ENCODE measurements around the gene ARMC2.

ARMC2 gene

DNA sequence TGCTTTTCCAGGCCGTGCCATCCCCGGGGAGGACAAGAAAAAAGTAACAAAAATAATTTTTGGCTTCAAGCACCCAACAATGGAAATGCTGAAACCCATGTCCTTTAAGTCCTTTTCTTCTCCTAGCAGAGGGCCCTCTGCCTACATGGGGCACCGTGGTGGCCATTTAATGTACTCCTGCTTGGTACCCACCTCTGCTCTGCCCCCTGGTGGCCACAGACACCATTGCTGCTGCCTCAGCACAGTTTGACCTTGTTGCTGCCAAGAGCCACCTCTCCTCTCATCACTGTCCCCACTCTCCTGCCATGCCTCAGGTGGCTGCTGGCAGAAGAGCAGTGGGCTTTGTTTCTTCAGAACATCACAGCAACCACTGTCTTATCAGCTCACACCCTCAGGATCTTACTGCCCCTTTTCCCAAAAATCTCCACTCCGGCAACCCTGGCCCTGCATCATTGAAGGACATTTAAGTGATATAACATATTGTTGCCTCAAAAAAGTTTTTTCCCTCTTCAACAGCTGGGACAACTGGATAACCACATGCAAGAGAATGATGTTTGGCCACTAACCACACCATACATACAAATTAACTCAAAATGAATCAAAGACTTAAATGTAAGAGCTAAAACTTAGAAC is 12.9 kb upstream of the ARMC2 start:
- peak; percentile 95 to 97 for ATAC-seq

GRCh38 chr6:108836061-108836460 is 12.2 kb upstream of the ARMC2 start:
- no peak for ATAC-seq

GRCh38 chr6:108837236-108837971 is 10.8 kb upstream of the ARMC2 start:
- ATAC-seq = peak; percentile 15 to 39

DNA sequence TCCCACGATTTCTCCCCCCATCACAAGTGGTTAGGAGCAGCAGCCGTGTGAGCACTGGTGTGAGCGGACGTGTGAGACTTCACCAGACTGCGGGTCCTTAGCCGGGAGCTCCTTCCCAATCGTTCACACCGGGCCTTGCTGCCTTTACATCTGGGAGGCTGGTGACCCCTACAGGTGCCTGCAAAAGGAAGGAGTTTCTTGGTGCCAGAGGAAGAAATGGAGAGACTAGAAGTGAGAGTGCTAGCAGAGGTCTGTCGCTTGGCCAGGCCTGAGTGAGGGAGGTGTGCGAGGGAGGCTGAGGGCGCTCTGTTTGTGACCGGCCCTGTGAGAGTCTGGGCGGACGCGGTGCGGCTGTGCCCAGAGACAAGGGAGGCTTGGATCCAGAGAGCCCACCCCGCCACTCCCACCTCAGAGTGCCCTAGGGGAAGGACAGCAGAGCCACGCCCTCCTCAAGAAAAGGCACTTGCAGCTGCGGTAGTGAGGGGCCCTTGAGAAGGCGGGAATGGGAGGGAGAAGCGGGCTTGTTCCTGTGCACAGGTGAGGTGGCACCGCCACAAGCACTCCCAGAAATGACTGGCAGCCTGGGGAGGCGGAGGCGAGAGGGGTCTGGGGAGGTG is 10.0 kb upstream of the ARMC2 start:
- ATAC-seq = no peak

- ATAC-seq = no peak
These were observed 9.1 kb upstream of the ARMC2 start for GRCh38 chr6:108839083-108839642.

DNA sequence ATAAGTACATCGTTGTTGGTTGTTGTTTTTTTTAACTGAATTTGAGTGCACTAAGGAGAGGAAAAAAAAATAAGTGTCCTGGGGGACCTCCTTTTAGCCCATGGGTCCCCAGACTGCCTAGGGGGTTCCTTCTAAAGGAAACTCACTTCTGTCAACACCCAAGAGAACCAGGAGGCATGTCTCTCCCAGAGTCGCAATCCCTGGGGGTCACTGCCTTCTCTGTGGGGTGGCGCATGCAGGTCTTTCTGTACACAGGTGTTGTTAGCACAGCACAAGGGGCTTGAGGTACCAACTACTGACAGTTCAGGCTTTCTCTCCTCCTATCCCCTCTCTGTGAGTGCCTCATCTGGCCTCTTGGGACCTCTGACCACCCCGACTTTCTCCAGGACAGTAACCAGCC is 7.3 kb upstream of the ARMC2 start:
- ATAC-seq = no peak

DNA sequence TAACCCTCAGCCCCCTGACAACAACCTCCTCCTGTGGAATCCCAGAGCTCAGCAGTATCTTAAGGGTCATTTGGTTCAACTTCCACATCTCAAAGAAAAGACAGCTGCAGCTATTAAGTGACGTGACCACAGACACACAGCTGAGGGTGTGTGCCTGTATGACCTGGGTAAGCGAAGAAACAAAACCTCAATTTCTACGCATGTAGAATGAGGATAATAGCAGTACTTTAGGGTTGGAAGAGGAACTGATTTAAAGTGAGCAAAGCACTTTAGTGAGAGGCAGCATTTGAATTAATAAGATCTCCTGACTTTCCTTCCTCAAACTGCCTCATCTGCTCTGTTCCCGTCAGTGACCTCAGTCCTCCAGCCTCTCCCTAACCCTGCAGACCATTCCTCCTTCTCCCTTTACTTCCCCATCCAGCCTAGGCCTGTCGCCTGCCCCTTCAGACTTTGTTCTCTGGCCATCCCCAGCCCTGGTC is 6.8 kb upstream of the ARMC2 start:
- ATAC-seq = no peak

DNA sequence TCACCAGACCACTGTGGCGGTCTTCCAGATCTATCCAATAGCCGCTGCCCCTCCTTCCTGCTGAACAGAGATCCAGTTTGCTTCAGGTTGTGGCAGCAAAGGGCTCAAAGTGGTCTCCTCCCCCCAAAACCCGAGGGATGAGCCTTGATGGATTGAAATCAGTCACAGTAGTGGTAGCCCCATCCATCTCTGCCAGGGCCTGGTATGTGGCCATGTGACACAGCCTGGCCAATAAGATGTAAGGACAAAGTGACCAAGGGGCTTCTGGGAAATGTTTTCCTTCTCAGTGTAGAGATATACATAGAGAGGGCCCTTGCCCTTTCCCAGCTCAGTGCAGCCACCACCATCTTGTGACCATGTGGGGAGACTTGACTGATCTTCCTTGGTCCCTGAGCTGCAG is 4.1 kb upstream of the ARMC2 start:
- no peak for ATAC-seq

- no peak for ATAC-seq
These were observed 3.1 kb upstream of the ARMC2 start for GRCh38 chr6:108845145-108845544.

DNA sequence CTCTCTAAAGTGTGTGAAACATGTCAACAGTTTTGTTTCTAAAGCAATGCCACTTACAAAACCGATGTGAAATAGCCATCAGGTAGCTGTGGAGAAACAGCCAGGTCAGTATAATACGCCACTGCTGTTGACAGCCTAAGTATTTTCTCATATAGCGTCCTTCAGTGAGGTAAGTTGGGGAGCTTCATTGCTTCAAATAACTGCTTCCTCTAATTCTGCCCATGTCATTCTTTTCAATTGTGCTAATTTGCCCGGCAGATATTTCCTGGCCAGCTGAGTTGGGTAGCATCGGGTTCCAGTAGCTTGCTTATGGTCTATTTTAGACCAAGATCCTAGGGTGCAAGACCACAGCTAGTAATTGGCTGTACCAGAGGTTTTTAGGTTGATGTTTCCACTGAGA is 2.1 kb upstream of the ARMC2 start:
- no peak for ATAC-seq

DNA sequence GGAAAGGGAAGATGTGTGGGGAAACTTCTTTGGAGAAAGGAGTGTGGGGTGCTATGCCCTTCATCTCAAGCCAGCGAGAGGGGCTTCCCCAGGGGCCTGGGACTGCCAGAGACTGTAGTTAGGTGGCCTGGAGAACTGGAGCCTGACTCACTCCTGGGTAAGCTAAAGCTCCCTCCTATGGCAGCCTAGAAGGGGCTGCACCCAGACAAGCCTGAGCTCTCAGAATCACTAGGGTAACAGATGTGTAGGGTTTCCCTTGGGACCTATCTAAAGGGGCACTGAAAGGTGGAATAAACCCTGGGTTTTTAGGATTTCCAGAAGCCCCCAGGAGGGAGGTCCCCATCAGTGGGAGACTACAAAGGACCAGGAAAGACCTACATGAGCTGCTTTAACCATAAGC is 1.6 kb upstream of the ARMC2 start:
- ATAC-seq = no peak

DNA sequence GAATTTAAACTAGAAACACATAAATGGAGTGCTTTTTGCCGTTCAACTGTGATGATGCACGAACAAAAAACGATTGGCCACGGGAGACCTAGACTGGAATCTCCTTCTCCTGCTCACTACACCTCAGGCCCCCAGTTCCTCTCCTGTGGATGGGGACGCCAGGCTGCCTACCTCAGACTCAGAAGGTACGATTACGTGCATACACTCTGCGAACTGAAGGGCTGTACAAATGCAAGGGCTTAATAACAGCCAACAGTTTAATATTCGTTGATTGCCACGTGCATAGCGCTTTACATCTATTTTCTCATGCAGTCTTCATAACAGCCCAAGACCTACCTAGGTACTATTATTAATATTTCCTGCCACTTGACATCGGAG is 495 bp upstream of the ARMC2 start:
- ATAC-seq = peak in 1 of 2 donors; percentile 1

- no peak for ATAC-seq
These were observed 2.6 kb downstream of the ARMC2 start for GRCh38 chr6:108850669-108851465.

DNA sequence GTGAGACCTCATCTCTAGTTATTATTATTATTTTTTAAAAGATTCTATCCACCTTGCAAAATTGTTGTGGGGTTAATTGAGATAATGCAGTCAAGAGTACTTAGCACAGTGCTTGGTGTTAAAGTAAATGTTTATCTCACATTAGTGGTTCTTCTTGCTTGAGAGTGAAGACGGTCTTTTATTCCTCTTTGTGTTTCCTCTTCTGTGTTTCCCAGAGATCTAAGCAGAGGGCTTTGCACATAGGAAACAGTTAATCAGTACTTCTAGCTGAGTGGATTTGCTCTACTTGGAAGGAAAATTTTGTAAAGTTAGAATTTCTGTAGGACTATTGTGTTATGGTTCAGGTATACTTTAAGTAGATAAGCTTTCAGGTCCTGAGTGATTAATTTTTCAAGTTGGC is 3.5 kb downstream of the ARMC2 start:
- no peak for ATAC-seq

GRCh38 chr6:108853077-108853476 is 4.9 kb downstream of the ARMC2 start:
- no peak for ATAC-seq

DNA sequence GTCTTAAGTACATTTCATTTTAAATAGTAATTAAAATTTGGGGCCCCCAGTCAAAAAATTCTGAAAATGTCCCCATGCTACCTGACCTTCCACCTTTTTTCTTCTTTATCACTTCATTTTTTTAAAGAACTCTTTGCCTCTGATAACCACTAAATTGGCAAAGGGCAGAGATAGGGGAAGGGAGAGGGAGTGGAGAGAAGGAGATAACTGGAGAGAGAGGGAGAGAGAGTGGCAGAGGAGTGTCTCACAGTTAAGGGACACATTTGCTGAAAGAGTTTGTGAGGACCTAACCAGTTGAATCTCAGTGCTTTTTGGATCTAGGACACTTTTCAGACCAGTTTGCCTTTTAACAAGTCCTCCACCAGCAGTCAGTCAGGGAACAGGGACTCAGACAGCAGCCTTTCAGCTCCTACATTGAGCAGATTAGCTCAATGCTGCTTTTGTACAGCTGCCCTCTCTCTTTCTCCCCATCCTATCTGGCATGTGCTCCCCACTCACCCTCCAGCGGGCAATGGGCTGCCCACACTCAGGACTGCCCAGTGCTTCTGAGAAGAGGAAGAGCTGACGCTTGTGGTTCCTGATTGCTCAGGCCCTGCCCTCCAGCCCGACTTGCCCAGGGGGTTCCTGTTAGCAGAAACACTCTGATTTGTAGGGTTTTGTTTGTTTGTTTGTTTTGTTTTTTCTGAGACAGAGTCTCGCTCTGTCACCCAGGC is 14.4 kb downstream of the ARMC2 start:
- no peak for ATAC-seq

GRCh38 chr6:108865751-108866286 is 17.6 kb downstream of the ARMC2 start:
- peak; percentile 64 to 72 for ATAC-seq

- ATAC-seq = no peak
These were observed 18.6 kb downstream of the ARMC2 start for GRCh38 chr6:108866798-108867197.

DNA sequence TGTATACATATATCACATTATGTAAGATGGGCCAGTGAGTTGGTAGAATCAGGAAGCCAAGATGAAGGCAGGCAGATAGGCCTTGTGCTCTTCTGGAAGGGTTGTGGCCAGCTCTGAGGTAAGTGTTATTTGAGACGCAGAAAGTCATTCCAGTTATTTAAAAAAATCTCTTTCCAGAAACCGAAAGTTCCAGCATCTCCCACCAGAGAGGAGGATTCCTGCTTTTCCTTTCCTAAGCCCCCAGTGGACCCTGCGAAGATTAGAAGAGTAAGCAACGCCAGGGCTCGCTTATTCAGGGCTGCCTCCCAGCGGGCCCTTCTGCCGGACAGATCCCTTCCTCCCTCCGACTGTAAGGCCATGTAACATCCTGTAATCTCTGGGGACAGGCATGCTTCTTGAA is 20.4 kb downstream of the ARMC2 start:
- no peak for ATAC-seq

GRCh38 chr6:108869876-108870275 is 21.7 kb downstream of the ARMC2 start:
- no peak for ATAC-seq

GRCh38 chr6:108870357-108870756 is 22.1 kb downstream of the ARMC2 start:
- no peak for ATAC-seq

DNA sequence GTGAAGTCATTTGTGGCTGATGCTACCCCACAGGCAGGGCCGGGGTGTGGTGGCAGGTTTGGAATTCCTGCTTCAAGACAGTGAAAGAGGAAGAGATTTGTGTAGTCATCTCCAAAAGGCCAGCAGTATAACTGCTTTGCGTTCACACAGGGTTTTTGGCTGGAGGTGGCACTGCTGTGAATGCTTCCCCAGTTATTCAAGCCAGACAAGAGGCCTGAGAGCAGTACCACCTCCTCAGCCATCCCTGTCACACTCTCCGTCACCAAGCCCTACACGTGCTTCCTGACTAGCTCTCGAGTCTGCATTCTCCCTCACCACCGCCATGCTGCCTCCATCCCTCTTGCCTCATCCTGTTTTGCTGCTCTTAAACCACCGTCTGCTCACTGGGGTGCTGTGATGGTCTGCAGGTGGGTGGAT is 23.9 kb downstream of the ARMC2 start:
- ATAC-seq = peak; percentile 12 to 21
